PC-3 (cell line): ENCODE measurements around the gene UBASH3A.

ENCODE experiments used
- EZH2 ChIP-seq: fragments of 300-600 bp; sonication (generic); IDR thresholded peaks from one replicate; pipeline ENCODE4 v1.6.1; 2017; ENCODE audit warnings: antibody characterized with exemption, mild to moderate bottlenecking, low read length; ENCODE audit not compliant: unreplicated experiment
- EZH2phosphoT487 ChIP-seq: fragments of 300-600 bp; sonication (generic); IDR thresholded peaks from 2 replicates; pipeline ENCODE4 v1.6.1; 2018; ENCODE audit warnings: mild to moderate bottlenecking, antibody characterized with exemption, low read length, borderline replicate concordance
- TF ChIP-seq, protein P1 (sequence below): fragments of 300-600 bp; sonication (generic); conservative IDR thresholded peaks from 2 replicates; pipeline ENCODE4 v1.5.1; 2017; ENCODE audit warnings: antibody characterized with exemption, low read depth, mild to moderate bottlenecking, low read length

DNA sequence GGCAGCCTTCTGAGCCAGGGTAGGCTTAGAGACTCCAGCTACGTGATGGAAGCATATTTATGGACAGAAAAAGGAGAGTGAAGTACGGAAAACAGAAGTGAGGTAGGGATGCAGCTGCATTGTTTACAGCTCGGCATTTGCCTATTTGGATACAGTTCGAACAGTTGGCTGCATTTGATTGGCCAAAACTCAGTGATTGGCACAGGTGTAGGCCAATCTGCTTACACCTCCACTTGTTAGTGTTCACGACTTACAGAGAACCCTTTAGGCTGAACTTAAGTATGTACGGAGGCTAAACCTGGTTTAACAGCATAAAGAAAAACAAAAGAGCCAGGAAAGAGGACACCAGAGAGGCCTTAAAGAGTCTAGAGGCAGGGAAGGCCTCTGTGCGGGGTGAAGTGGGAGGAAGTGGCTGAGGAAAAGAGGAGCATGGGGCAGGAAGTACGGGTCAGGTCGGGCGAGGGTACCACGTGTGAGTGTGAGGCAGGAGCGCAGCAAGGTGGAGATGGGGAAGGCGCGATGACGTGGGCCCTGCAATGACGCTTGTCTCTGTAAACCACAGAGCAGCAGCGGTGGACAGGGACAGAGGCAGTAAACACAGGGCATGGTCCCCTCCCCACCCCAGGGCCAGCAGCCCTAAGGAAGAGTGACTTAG, 60.3 kb downstream of the UBASH3A start:
- TF ChIP-seq, protein P1, sequence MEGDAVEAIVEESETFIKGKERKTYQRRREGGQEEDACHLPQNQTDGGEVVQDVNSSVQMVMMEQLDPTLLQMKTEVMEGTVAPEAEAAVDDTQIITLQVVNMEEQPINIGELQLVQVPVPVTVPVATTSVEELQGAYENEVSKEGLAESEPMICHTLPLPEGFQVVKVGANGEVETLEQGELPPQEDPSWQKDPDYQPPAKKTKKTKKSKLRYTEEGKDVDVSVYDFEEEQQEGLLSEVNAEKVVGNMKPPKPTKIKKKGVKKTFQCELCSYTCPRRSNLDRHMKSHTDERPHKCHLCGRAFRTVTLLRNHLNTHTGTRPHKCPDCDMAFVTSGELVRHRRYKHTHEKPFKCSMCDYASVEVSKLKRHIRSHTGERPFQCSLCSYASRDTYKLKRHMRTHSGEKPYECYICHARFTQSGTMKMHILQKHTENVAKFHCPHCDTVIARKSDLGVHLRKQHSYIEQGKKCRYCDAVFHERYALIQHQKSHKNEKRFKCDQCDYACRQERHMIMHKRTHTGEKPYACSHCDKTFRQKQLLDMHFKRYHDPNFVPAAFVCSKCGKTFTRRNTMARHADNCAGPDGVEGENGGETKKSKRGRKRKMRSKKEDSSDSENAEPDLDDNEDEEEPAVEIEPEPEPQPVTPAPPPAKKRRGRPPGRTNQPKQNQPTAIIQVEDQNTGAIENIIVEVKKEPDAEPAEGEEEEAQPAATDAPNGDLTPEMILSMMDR, result no peak
- TF ChIP-seq EZH2, result no peak
- no peak for TF ChIP-seq EZH2phosphoT487
